PFSK-1 (cell line): ENCODE measurements around the gene TBL1Y.

Source experiments
- POLR2AphosphoS5 ChIP-seq: IDR thresholded peaks from 2 replicates; pipeline ENCODE4 v1.6.1; 2012; ENCODE audit warnings: low read depth, mild to moderate bottlenecking, control low read depth, low read length, moderate library complexity
- TF ChIP-seq, protein P1 (sequence below), 2 experiments: IDR thresholded peaks; 2 replicates each; pipeline versions ENCODE4 v1.6.1 to v1.8.0; 2011 to 2012; ENCODE audit warnings: low read depth in 2 of 2, low read length in 2 of 2, control low read depth in 1 of 2, inconsistent platforms in 1 of 2, mild to moderate bottlenecking in 1 of 2, moderate library complexity in 1 of 2; ENCODE audit not compliant: insufficient read depth in 1 of 2

DNA sequence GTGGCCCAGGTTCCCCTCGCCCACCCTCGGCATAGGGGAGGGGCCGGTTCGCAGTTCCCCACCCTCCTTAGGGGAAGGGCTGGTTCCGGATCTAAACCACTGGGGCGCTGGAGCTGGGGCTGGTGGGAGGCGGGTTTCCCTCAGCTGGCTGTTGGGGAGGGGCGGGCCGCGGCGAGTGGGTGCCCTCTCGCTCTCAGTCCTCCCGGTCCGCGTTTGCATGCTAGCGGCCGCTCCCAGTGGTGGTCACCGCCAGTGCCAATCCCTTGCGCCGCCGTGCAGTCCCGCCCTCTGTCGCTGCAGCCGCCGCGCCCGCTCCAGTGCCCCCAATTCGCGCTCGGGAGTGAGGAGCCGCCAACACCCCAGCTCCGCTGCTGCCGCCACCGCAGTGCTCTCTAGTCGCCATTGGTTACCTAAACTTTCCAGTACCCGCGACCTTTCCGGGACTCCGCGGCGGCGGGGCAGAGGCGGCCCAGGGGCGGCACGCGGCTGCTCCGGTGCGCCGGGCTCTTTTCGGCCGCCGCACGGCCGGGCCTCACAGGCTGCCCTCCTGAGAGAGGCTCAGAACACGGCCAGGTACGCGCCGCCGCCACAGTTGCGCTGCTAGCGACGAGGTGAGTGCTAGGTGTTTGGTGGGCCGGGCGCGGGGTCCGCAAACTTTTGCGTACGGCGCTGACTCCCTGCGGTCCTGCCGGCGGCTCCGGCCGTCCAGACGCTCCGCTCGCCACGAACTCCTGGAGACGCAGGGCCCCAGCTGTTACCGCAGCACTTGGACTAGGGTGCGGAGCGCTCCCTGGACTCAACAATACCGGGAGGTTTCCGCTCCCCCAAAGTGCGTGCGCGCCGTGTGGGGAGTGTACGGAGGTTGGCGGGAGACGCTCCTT, at the start of gene TBL1Y:
- no peak for TF ChIP-seq POLR2AphosphoS5
- TF ChIP-seq, protein P1, sequence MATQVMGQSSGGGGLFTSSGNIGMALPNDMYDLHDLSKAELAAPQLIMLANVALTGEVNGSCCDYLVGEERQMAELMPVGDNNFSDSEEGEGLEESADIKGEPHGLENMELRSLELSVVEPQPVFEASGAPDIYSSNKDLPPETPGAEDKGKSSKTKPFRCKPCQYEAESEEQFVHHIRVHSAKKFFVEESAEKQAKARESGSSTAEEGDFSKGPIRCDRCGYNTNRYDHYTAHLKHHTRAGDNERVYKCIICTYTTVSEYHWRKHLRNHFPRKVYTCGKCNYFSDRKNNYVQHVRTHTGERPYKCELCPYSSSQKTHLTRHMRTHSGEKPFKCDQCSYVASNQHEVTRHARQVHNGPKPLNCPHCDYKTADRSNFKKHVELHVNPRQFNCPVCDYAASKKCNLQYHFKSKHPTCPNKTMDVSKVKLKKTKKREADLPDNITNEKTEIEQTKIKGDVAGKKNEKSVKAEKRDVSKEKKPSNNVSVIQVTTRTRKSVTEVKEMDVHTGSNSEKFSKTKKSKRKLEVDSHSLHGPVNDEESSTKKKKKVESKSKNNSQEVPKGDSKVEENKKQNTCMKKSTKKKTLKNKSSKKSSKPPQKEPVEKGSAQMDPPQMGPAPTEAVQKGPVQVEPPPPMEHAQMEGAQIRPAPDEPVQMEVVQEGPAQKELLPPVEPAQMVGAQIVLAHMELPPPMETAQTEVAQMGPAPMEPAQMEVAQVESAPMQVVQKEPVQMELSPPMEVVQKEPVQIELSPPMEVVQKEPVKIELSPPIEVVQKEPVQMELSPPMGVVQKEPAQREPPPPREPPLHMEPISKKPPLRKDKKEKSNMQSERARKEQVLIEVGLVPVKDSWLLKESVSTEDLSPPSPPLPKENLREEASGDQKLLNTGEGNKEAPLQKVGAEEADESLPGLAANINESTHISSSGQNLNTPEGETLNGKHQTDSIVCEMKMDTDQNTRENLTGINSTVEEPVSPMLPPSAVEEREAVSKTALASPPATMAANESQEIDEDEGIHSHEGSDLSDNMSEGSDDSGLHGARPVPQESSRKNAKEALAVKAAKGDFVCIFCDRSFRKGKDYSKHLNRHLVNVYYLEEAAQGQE (IDR thresholded peaks at IDR 0.05; ENCODE audit: insufficient read depth in 1 of 2, low read depth in 2 of 2, low read length in 2 of 2): no peak
